SU-DHL-6 (cell line): ENCODE results near the gene D2HGDH.
"Not testable (repeated sequence)": the region's sequence is repeated elsewhere in the genome, so short reads cannot be mapped to it uniquely, and the experiment has no call there.

Source experiments
- H2AFZ ChIP-seq: fragments of 200-600 bp; sonication (generic); 2 replicates; pipeline ENCODE4 v1.6.1; 2014; ENCODE audit warnings: low read depth, mild to moderate bottlenecking, moderate library complexity, mixed read lengths, antibody characterized with exemption, low read length; ENCODE audit not compliant: severe bottlenecking
- H3F3A ChIP-seq: fragments of 200-600 bp; shearing (Covaris generic); 2 replicates; pipeline ENCODE4 v1.6.0; 2016; ENCODE audit warnings: antibody characterized with exemption, mild to moderate bottlenecking; ENCODE audit not compliant: insufficient read depth
- H3K27ac ChIP-seq: fragments of 200-600 bp; sonication (generic); 2 replicates; pipeline ENCODE4 v1.5.1; 2016; ENCODE audit warnings: low read depth, mild to moderate bottlenecking, low read length, moderate library complexity, mixed read lengths
- H3K27me3 ChIP-seq: fragments of 200-600 bp; sonication (generic), shearing (Covaris generic); 2 replicates; pipeline ENCODE4 v1.6.0; 2014; ENCODE audit warnings: mild to moderate bottlenecking, low read length
- H3K36me3 ChIP-seq: fragments of 200-600 bp; sonication (generic); 2 replicates; pipeline ENCODE4 v1.6.1; 2014; ENCODE audit warnings: mild to moderate bottlenecking, low read length, mixed read lengths
- H3K4me2 ChIP-seq: fragments of 300-600, 200-600 bp; shearing (Covaris generic), sonication (generic); 2 replicates; pipeline ENCODE4 v1.6.0; 2014; ENCODE audit warnings: low read length, low read depth, mild to moderate bottlenecking; ENCODE audit not compliant: poor library complexity, severe bottlenecking
- H3K4me3 ChIP-seq: fragments of 200-600 bp; sonication (generic); 2 replicates; pipeline ENCODE4 v1.5.1; 2014; ENCODE audit warnings: antibody characterized with exemption, low read length, mild to moderate bottlenecking, mixed read lengths; ENCODE audit not compliant: insufficient read depth, poor library complexity, severe bottlenecking
- H3K79me2 ChIP-seq: fragments of 200-600 bp; sonication (generic); 2 replicates; pipeline ENCODE4 v1.6.1; 2014; ENCODE audit warnings: mild to moderate bottlenecking, low read length, moderate library complexity; ENCODE audit not compliant: insufficient read depth
- H3K9ac ChIP-seq: fragments of 200-600 bp; sonication (generic); 2 replicates; pipeline ENCODE4 v1.7.0; 2014; ENCODE audit warnings: mild to moderate bottlenecking, low read length
- H3K9me2 ChIP-seq: fragments of 200-600 bp; sonication (generic); replicated peaks from 2 replicates; pipeline ENCODE4 v1.6.1; 2014; ENCODE audit warnings: low read length; ENCODE audit not compliant: insufficient read depth
- H3K9me3 ChIP-seq: fragments of 200-600 bp; sonication (generic); 2 replicates; pipeline ENCODE4 v1.6.1; 2014; ENCODE audit warnings: low read length, mixed read lengths; ENCODE audit not compliant: insufficient read depth
- H4K20me1 ChIP-seq: fragments of 200-600 bp; sonication (generic); 2 replicates; pipeline ENCODE4 v1.6.1; 2014; ENCODE audit warnings: low read depth, mild to moderate bottlenecking, antibody characterized with exemption, low read length, moderate library complexity, mixed read lengths
- CTCF ChIP-seq: fragments of 200-600 bp; sonication (generic); IDR thresholded peaks from one replicate; pipeline ENCODE4 v1.5.1; 2017; ENCODE audit warnings: antibody characterized with exemption, mild to moderate bottlenecking, low read length, moderate library complexity; ENCODE audit not compliant: insufficient read depth, poor library complexity, severe bottlenecking
- EZH2phosphoT487 ChIP-seq: fragments of 200-600 bp; sonication (generic), shearing (Covaris generic); conservative IDR thresholded peaks from 2 replicates; pipeline ENCODE4 v1.6.1; 2018; ENCODE audit warnings: mild to moderate bottlenecking, antibody characterized with exemption, low read length, moderate library complexity, mixed read lengths

Gene D2HGDH

GRCh38 chr2:241815477-241816430 is 81.3 kb downstream of the D2HGDH start:
- Histone ChIP-seq H3K9ac (no peak overlapping the region), H3K4me2 (no peak overlapping the region), H3K27ac (no peak overlapping the region), H3K36me3 (no peaks in the 10 kb centered on the region), H3K9me2 (no peaks in the 10 kb centered on the region), H2AFZ (no peak overlapping the region), H3K27me3 (no peaks in the 10 kb centered on the region), H3K4me3 (no peak overlapping the region), H3K9me3 (no peaks in the 10 kb centered on the region), H3K79me2 (no peaks in the 10 kb centered on the region), H4K20me1 (no peaks in the 10 kb centered on the region), H3F3A (no peaks in the 10 kb centered on the region)
- no peak for TF ChIP-seq EZH2phosphoT487
- TF ChIP-seq CTCF: no peak

- no peaks in the 10 kb centered on the region for H4K20me1 ChIP-seq
- H3K9me2 ChIP-seq: no peaks in the 10 kb centered on the region
- H3K4me2 ChIP-seq: no peak overlapping the region
- no peaks in the 10 kb centered on the region for H3K27me3 ChIP-seq
- no peaks in the 10 kb centered on the region for H3K36me3 ChIP-seq
- no peaks in the 10 kb centered on the region for H3F3A ChIP-seq
- H3K79me2 ChIP-seq: no peaks in the 10 kb centered on the region
- no peak overlapping the region for H3K4me3 ChIP-seq
- no peaks in the 10 kb centered on the region for H3K9me3 ChIP-seq
- H2AFZ ChIP-seq: no peak overlapping the region
- H3K27ac ChIP-seq: no peak overlapping the region
- TF ChIP-seq EZH2phosphoT487 (no peak), CTCF (no peak)
- H3K9ac ChIP-seq: no peak overlapping the region
Measured at GRCh38 chr2:241816431-241817121, 82.1 kb downstream of the D2HGDH start.

GRCh38 chr2:241817126-241817820 is 82.8 kb downstream of the D2HGDH start:
- TF ChIP-seq CTCF (no peak), EZH2phosphoT487 (no peak)
- Histone ChIP-seq H3K9ac (no peak overlapping the region), H2AFZ (no peak overlapping the region), H3K27me3 (no peaks in the 10 kb centered on the region), H3K4me3 (no peak overlapping the region), H3K9me2 (no peaks in the 10 kb centered on the region), H3K27ac (no peak overlapping the region), H3F3A (no peaks in the 10 kb centered on the region), H3K36me3 (no peaks in the 10 kb centered on the region), H4K20me1 (no peaks in the 10 kb centered on the region), H3K79me2 (no peaks in the 10 kb centered on the region), H3K4me2 (no peak overlapping the region), H3K9me3 (no peaks in the 10 kb centered on the region)

- H3K4me2 ChIP-seq, H3K9me3 ChIP-seq, H4K20me1 ChIP-seq, H3K27me3 ChIP-seq, H3K27ac ChIP-seq, H3K36me3 ChIP-seq, H3K9me2 ChIP-seq, H3K4me3 ChIP-seq, H3K79me2 ChIP-seq, H3F3A ChIP-seq, H3K9ac ChIP-seq, H2AFZ ChIP-seq: not testable (repeated sequence)
Measured at GRCh38 chr2:241817821-241818215, 83.4 kb downstream of the D2HGDH start.
